Mammary microvascular endothelial cell (primary cell): ENCODE results near the gene ZNF414. TPM values are rescaled to one million over a fixed set of nuclear protein-coding genes. Genes with fewer than 3 reads are reported as not detected.

Experiments
- total RNA-seq: library from RNA; depleted of rRNA; stranded (reverse); fragments of >200 nt; gene quantifications from 2 replicates; pipeline ENCODE4 v1.2.3, GENCODE V29; 2015

Gene ZNF414
- total RNA-seq: 2.9 and 5.9 TPM in 2 replicates

GRCh38 chr19:8513687-8514504, at the start of gene ZNF414:
Gene ZNF414 (minus strand): TSS chr19:8514167. CDS start chr19:8514046, 121 bp downstream.

Other genes with a start within 250 kb of the ZNF414 start
- gene CD320, start 205.8 kb downstream of the ZNF414 start, total RNA-seq: 175 and 195 TPM in 2 replicates
- gene NDUFA7, start 192.8 kb downstream of the ZNF414 start, total RNA-seq: 67.2 and 68.6 TPM in 2 replicates
- gene RPS28, start 192.7 kb downstream of the ZNF414 start, total RNA-seq: 392 and 426 TPM in 2 replicates
- gene KANK3, start 170.9 kb downstream of the ZNF414 start, total RNA-seq: 33.0 and 40.5 TPM in 2 replicates
- 10.7 TPM in 2 replicates for gene ANGPTL4, start 150.0 kb downstream of the ZNF414 start, total RNA-seq
- gene RAB11B, start 123.8 kb downstream of the ZNF414 start, total RNA-seq: 18.7 and 22.5 TPM in 2 replicates
- 153 and 159 TPM in 2 replicates for gene MARCHF2, start 100.9 kb downstream of the ZNF414 start, total RNA-seq
- 101 and 103 TPM in 2 replicates for gene HNRNPM, start 69.2 kb downstream of the ZNF414 start, total RNA-seq
- not detected in 2 replicates for gene PRAM1, start 11.5 kb downstream of the ZNF414 start, total RNA-seq
- 0.07 and 0.34 TPM in 2 replicates for gene MYO1F, start 63.3 kb upstream of the ZNF414 start, total RNA-seq
- 11.8 and 12.3 TPM in 2 replicates for gene ADAMTS10, start 96.5 kb upstream of the ZNF414 start, total RNA-seq
- not detected in 2 replicates for gene NFILZ, start 116.5 kb upstream of the ZNF414 start, total RNA-seq
- gene ACTL9, start 184.6 kb upstream of the ZNF414 start, total RNA-seq: not detected in 2 replicates
- not detected in 2 replicates for gene OR2Z1, start 207.5 kb upstream of the ZNF414 start, total RNA-seq